Activated T-cell treated with anti-CD3 and anti-CD28 coated beads, Interleukin-2, amount 50 U/mL, for 48 hours (primary cell): ENCODE data around the gene GRM1.

Experiments
- DNase-seq, 2 experiments: peaks; one replicate each; pipeline ENCODE4 v3.0.0-alpha.2; 2020

The GRM1 gene

GRCh38 chr6:146389740-146390139, 360.9 kb downstream of the GRM1 start:
- DNase-seq = no peak

GRCh38 chr6:146397638-146398037, 368.8 kb downstream of the GRM1 start:
- no peak for DNase-seq

GRCh38 chr6:146402476-146402875, 373.6 kb downstream of the GRM1 start:
- no peak for DNase-seq

GRCh38 chr6:146408583-146408982, 379.7 kb downstream of the GRM1 start:
- no peak for DNase-seq

GRCh38 chr6:146410851-146411595, 382.2 kb downstream of the GRM1 start:
- DNase-seq = no peak

GRCh38 chr6:146419576-146419975, 390.7 kb downstream of the GRM1 start:
- DNase-seq = no peak

GRCh38 chr6:146420255-146420654, 391.4 kb downstream of the GRM1 start:
- DNase-seq = no peak

GRCh38 chr6:146422789-146423375, 394.0 kb downstream of the GRM1 start:
- no peak for DNase-seq

- no peak for DNase-seq
Observed at GRCh38 chr6:146423452-146423851, 394.6 kb downstream of the GRM1 start.

- no peak for DNase-seq
Observed at GRCh38 chr6:146426516-146426915, 397.7 kb downstream of the GRM1 start.

- DNase-seq = no peak
Observed at GRCh38 chr6:146429831-146430230, 401.0 kb downstream of the GRM1 start.

GRCh38 chr6:146433881-146434731, 405.2 kb downstream of the GRM1 start:
- no peak for DNase-seq

- no peak for DNase-seq
Observed at GRCh38 chr6:146434732-146435390, 406.0 kb downstream of the GRM1 start.

- DNase-seq = no peak
Observed at GRCh38 chr6:146441907-146442306, 413.0 kb downstream of the GRM1 start.

- no peak for DNase-seq
Observed at GRCh38 chr6:146444189-146444588, 415.3 kb downstream of the GRM1 start.

GRCh38 chr6:146445233-146445632, 416.4 kb downstream of the GRM1 start:
- DNase-seq = no peak

GRCh38 chr6:146456886-146457285, 428.0 kb downstream of the GRM1 start:
- no peak for DNase-seq

- no peak for DNase-seq
Observed at GRCh38 chr6:146460941-146461340, 432.1 kb downstream of the GRM1 start.

GRCh38 chr6:146470091-146470770, 441.4 kb downstream of the GRM1 start:
- no peak for DNase-seq

- no peak for DNase-seq
Observed at GRCh38 chr6:146472918-146473317, 444.1 kb downstream of the GRM1 start.

GRCh38 chr6:146481527-146481926, 452.7 kb downstream of the GRM1 start:
- no peak for DNase-seq

GRCh38 chr6:146484411-146484810, 455.5 kb downstream of the GRM1 start:
- no peak for DNase-seq
